ENCODE measurements around the gene ARHGAP45. TPM values are rescaled to one million over a fixed set of nuclear protein-coding genes. Genes with fewer than 3 reads are reported as not detected.

Gene ARHGAP45
- total and polyA plus RNA-seq, 2 experiments from 2014 or later: 24.7 to 71.8 TPM

DNA sequence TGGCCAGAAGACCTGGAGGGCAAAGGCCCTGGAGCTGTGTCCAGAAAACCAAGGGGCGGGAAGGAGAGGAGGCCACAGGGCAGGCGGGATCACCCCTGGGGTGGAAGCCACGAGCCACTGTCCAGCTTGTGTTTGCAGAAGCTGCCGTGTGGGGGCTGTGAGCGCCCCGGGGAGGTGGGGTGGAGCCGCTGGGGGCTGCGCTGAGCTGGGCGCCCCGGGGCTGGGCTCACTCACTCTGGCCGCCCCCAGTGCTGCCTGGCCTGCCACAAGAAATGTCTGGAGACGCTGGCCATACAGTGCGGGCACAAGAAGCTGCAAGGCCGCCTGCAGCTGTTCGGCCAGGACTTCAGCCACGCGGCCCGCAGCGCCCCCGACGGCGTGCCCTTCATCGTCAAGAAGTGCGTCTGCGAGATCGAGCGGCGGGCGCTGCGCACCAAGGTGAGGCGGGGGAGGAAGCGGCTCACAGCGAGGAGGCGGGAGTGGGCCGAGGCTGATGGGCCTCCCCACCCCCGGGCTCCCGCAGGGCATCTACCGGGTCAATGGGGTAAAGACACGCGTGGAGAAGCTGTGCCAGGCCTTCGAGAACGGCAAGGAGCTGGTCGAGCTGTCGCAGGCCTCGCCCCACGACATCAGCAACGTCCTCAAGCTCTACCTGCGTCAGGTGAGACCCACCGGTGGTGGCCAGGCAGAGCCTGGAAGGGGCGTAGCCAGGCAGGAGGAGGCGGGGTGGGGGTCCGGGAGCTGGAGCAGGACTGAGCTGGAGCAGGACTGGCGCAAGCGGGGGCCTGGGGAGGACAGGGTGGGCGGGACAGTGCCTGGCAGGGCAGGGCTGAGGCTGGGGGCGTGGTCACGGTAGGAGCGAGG lies 14.6 kb downstream of the ARHGAP45 start:
- no peak for TF ChIP-seq ZNF462 (CRISPR knock-in tag; IDR thresholded peaks at IDR 0.05)
- TF ChIP-seq CTCF (conservative IDR thresholded peaks at IDR 0.05; ENCODE audit: low read depth in 2 of 2): peak; percentile 27 to 51; a peak in 3 of 4 replicates
- no peak for TF ChIP-seq EZH2 (IDR thresholded peaks at IDR 0.05; ENCODE audit: low read depth, unreplicated experiment)
- no peak for TF ChIP-seq EZH2phosphoT487 (IDR thresholded peaks at IDR 0.05; ENCODE audit: unreplicated experiment)
- no peak; the same call in 1 of the 2 replicates for TF ChIP-seq POLR2AphosphoS5 (IDR thresholded peaks at IDR 0.05; ENCODE audit: low read depth)
- no peak for TF ChIP-seq ZNF331 (CRISPR knock-in tag; IDR thresholded peaks at IDR 0.05; ENCODE audit: low read depth)
- TF ChIP-seq NANOG (IDR thresholded peaks at IDR 0.05; ENCODE audit: borderline replicate concordance): no peak
- TF ChIP-seq, protein P1, sequence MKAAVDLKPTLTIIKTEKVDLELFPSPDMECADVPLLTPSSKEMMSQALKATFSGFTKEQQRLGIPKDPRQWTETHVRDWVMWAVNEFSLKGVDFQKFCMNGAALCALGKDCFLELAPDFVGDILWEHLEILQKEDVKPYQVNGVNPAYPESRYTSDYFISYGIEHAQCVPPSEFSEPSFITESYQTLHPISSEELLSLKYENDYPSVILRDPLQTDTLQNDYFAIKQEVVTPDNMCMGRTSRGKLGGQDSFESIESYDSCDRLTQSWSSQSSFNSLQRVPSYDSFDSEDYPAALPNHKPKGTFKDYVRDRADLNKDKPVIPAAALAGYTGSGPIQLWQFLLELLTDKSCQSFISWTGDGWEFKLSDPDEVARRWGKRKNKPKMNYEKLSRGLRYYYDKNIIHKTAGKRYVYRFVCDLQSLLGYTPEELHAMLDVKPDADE (IDR thresholded peaks at IDR 0.05): no peak
- no peaks in the 10 kb centered on the region for H3K27me3 ChIP-seq (ENCODE audit: insufficient read depth)
- Mint-ChIP-seq H3K36me3 (ENCODE audit: low read depth) (peaks cover 53% of the 10 kb centered on the region), H3K4me3 (peak overlapping the region; percentile 50; the same call in 2 of the 3 replicates), H3K27ac (peak overlapping the region; percentile 74; the same call in 1 of the 2 replicates), H3K4me1 (no peaks in the 10 kb centered on the region), H3K9me3 (no peaks in the 10 kb centered on the region; the same call in 2 of the 3 replicates), H3K27me3 (ENCODE audit: insufficient read depth, low read depth, poor library complexity) (peaks cover 24% of the 10 kb centered on the region)
- ATAC-seq (peak; percentile 67), DNase-seq (ENCODE audit: low spot score) (peak; percentile 75)
- peaks cover 27% of the 10 kb centered on the region for H3F3A ChIP-seq (replicated peaks; ENCODE audit: low read depth)
- no peaks in the 10 kb centered on the region for H3K9me2 ChIP-seq (ENCODE audit: insufficient read depth)
- H3K4me2 ChIP-seq: peak overlapping the region; percentile 79
- peak overlapping the region; percentile 53 for H3K4me3 ChIP-seq
- no peak overlapping the region for H2AFZ ChIP-seq
- H3K4me1 ChIP-seq (ENCODE audit: insufficient read depth): no peaks in the 10 kb centered on the region; the same call in 1 of the 2 replicates
- no peaks in the 10 kb centered on the region for H3K79me2 ChIP-seq (replicated peaks; ENCODE audit: insufficient read depth)
- no peak overlapping the region for H3K27ac ChIP-seq (ENCODE audit: low read depth)
- no peaks in the 10 kb centered on the region for H3K36me3 ChIP-seq (ENCODE audit: insufficient read depth)
- 0 out of 2 replicates have a peak, but pooled peaks cover 3% of the 10 kb centered on the region for H4K20me1 ChIP-seq (replicated peaks; ENCODE audit: insufficient read depth)
